Measurements from ENCODE around the gene CDK16.
"Not testable (repeated sequence)": the region's sequence is repeated elsewhere in the genome, so short reads cannot be mapped to it uniquely, and the experiment has no call there.

CDK16 gene

DNA sequence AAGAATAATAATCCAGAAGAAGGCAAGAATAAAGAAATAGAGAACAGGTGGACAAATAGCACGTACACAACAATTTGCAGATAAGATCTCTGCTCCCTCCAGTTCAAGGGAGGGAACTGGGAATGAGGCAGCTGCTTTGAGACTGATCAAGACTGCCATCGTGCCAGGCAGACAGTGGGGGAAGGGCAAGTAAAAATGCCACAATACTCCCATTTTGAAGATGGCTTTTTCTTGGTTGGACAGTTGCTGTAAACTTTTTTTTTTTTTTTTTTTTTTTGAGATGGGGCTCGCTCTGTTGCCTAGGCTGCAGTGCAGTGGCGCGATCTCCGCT is 31.5 kb downstream of the CDK16 start:
- H3K4me3 ChIP-seq (ENCODE audit: low read depth, low read length): no peak overlapping the region
- H3K27me3 ChIP-seq (ENCODE audit: insufficient read depth, low read length): no peaks in the 10 kb centered on the region
- no peaks in the 10 kb centered on the region for H3K79me2 ChIP-seq (ENCODE audit: control insufficient read depth, insufficient read depth, low read length, unreplicated experiment)

DNA sequence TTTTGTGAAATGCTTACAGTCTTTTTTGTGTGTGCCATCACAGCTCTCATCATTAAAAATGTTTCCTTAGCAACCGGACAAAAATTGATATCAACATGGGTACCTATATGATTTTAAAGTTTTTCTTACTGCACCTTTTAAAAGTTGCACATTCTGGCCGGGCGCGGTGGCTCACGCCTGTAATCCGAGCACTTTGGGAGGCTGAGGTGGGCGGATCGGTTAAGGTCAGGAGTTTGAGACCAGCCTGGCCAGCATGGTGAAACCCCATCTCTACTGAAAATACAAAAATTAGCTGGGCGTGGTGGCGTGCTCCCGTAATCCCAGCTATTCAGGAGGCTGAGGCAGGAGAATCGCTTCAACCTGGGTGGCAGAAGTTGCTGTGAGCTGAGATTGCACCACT is 39.1 kb downstream of the CDK16 start:
- not testable (repeated sequence) for H3K79me2 ChIP-seq (ENCODE audit: control insufficient read depth, insufficient read depth, low read length, unreplicated experiment); H3K27ac ChIP-seq (ENCODE audit: low read depth, low read length); H3K4me1 ChIP-seq (ENCODE audit: control insufficient read depth, insufficient read depth, low read length, unreplicated experiment); H2AFZ ChIP-seq (ENCODE audit: low read length, unreplicated experiment); H3K36me3 ChIP-seq (ENCODE audit: insufficient read depth, low read length); H3K4me3 ChIP-seq (ENCODE audit: low read depth, low read length); H3K27me3 ChIP-seq (ENCODE audit: insufficient read depth, low read length)

More for the DNA sequence above, 31.5 kb downstream of the CDK16 start:
- no peaks in the 10 kb centered on the region for H3K4me1 ChIP-seq (ENCODE audit: control insufficient read depth, insufficient read depth, low read length, unreplicated experiment)
- no peak overlapping the region for H2AFZ ChIP-seq (ENCODE audit: low read length, unreplicated experiment)
- H3K27ac ChIP-seq (ENCODE audit: low read depth, low read length): no peak overlapping the region
- H3K36me3 ChIP-seq (ENCODE audit: insufficient read depth, low read length): no peaks in the 10 kb centered on the region

DNA sequence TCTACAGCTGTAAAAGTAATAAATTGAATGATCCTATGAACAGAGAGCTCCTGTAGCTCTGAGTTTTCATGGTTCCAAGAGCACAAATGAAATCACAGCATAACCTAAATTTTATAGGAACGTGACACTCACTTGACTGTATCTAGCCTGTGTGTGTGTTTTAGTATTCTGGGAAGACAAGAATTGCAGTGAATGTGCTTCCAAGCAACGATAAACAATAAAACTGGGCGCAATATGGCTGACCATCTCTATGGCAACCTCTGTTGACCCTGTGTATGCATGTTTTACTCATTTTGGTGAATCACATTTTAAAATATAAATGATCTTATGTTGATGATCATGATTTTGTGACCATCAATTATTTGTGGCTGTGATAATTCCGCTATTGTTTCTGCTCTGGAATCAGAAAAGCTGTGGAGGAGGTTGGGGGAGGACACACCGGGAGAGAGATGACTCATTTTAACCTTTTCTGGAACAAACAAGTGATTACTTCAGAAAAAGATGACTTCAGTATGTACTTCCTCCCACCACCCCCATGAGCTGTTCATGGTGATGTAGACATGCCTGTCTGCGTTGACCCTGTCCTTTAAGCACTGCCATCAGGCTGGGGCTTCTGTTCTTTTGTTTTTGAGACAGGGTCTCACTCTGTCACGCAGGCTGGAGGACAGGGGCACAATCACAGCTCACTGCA is 46.1 kb downstream of the CDK16 start:
- H3K27me3 ChIP-seq (ENCODE audit: insufficient read depth, low read length): no peaks in the 10 kb centered on the region
- no peaks in the 10 kb centered on the region for H3K79me2 ChIP-seq (ENCODE audit: control insufficient read depth, insufficient read depth, low read length, unreplicated experiment)
- peaks cover 4% of the 10 kb centered on the region for H3K4me1 ChIP-seq (ENCODE audit: control insufficient read depth, insufficient read depth, low read length, unreplicated experiment)
- no peak overlapping the region for H3K27ac ChIP-seq (ENCODE audit: low read depth, low read length)
- H2AFZ ChIP-seq (ENCODE audit: low read length, unreplicated experiment): no peak overlapping the region
- H3K36me3 ChIP-seq (ENCODE audit: insufficient read depth, low read length): no peaks in the 10 kb centered on the region
- H3K4me3 ChIP-seq (ENCODE audit: low read depth, low read length): no peak overlapping the region

DNA sequence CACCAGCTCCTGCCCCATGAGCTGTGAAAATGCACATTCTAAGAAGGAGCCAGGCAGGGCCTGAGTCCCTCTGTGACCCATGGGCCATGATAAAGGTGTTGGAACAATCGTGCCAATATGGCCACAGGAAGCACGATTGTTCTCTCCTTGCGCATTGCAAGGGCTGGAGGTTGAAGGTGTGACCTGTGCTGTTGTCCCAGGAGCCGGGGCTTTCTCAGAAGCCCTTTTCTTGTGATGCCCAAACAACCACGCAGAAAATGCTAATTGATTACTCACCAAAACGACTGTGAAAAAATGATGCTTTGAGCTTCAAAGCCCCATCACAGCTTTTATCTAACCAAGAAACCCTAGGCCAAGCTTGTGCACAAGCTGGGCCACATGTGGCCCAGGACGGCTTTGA is 48.2 kb downstream of the CDK16 start:
- no peaks in the 10 kb centered on the region for H3K36me3 ChIP-seq (ENCODE audit: insufficient read depth, low read length)
- peaks cover 4% of the 10 kb centered on the region for H3K4me1 ChIP-seq (ENCODE audit: control insufficient read depth, insufficient read depth, low read length, unreplicated experiment)
- H2AFZ ChIP-seq (ENCODE audit: low read length, unreplicated experiment): no peak overlapping the region
- H3K27me3 ChIP-seq (ENCODE audit: insufficient read depth, low read length): no peaks in the 10 kb centered on the region
- no peak overlapping the region for H3K27ac ChIP-seq (ENCODE audit: low read depth, low read length)
- no peaks in the 10 kb centered on the region for H3K79me2 ChIP-seq (ENCODE audit: control insufficient read depth, insufficient read depth, low read length, unreplicated experiment)
- no peak overlapping the region for H3K4me3 ChIP-seq (ENCODE audit: low read depth, low read length)

DNA sequence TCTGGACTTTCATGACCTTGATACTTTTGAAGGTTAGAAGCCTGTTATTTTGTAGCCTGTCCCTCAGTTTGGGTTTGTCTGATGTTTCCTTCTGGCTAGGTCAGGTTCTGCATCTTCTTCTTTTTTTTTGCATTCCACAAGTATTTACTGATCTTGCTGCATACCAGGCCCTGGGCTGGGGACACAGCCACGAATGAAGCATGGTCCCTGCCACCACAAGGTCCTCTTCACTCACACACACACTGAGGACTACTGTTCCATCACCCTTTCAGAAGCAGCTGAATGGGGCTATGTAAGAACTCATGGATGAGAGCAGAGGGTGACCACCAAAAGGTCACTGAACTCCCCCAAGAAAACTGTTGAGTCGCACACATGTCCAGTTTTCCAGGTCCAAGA is 53.5 kb downstream of the CDK16 start:
- Histone ChIP-seq H3K4me1 (ENCODE audit: control insufficient read depth, insufficient read depth, low read length, unreplicated experiment) (no peaks in the 10 kb centered on the region), H3K79me2 (ENCODE audit: control insufficient read depth, insufficient read depth, low read length, unreplicated experiment) (no peaks in the 10 kb centered on the region), H3K4me3 (ENCODE audit: low read depth, low read length) (no peak overlapping the region), H3K27me3 (ENCODE audit: insufficient read depth, low read length) (no peaks in the 10 kb centered on the region), H2AFZ (ENCODE audit: low read length, unreplicated experiment) (no peak overlapping the region), H3K36me3 (ENCODE audit: insufficient read depth, low read length) (no peaks in the 10 kb centered on the region), H3K27ac (ENCODE audit: low read depth, low read length) (no peak overlapping the region)

DNA sequence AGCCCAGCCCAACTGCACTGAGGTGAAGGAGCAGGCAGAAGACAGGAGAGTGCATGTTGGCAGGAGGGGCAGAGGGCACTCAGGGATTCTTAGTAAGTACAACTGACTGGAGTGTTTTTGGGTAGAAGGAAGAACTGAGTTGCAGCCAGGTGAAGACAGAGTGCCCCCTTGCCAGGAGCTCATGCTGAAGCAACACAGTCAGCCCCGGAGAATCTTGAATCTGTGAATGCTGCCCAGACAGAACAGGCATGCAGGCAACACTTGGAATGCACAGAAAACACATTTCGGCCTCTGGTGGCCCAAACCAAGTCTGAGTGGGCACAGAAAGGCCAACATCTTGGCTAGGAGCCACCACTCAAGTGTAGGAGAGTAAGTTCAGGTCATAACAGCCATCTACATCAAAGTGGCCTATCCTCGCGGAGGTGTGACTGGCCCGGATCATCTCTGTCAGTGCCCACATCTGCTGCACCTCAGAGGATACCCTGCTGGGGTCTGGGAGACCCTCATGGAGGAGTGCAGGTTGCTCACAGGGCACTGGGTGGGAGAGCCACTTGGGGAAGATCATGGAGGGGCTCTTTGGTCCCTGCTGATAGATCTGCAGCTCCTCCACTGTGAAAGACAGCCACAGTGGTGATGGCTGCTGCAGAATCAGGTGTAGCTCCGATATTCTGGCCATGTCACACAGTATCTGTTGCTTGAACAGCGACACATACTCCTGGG is 54.7 kb downstream of the CDK16 start:
- H3K4me1 ChIP-seq (ENCODE audit: control insufficient read depth, insufficient read depth, low read length, unreplicated experiment): no peaks in the 10 kb centered on the region
- no peak overlapping the region for H3K27ac ChIP-seq (ENCODE audit: low read depth, low read length)
- no peak overlapping the region for H2AFZ ChIP-seq (ENCODE audit: low read length, unreplicated experiment)
- H3K4me3 ChIP-seq (ENCODE audit: low read depth, low read length): no peak overlapping the region
- H3K79me2 ChIP-seq (ENCODE audit: control insufficient read depth, insufficient read depth, low read length, unreplicated experiment): no peaks in the 10 kb centered on the region
- H3K27me3 ChIP-seq (ENCODE audit: insufficient read depth, low read length): no peaks in the 10 kb centered on the region
- no peaks in the 10 kb centered on the region for H3K36me3 ChIP-seq (ENCODE audit: insufficient read depth, low read length)

DNA sequence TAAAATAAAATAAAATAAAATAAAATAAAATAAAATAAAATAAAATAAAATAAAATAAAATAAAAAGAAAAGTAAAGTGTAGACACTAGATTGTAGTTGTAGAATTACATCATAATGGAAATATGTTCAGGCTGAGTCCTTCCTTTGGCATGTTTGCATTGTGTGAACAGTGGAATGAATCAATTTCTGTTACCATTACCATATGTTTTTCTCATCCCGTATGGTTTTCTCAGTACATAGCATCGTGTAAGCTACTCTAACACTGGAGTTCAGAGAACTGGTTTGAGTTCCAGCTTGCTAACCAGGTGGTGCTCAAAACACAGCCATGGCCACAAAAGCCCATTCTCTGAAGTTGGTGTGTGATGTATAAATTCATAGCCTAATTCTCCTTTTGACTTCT is 60.2 kb downstream of the CDK16 start:
- Histone ChIP-seq H3K79me2 (ENCODE audit: control insufficient read depth, insufficient read depth, low read length, unreplicated experiment) (no peaks in the 10 kb centered on the region), H3K27me3 (ENCODE audit: insufficient read depth, low read length) (no peaks in the 10 kb centered on the region), H3K4me3 (ENCODE audit: low read depth, low read length) (no peak overlapping the region), H3K36me3 (ENCODE audit: insufficient read depth, low read length) (no peaks in the 10 kb centered on the region), H3K4me1 (ENCODE audit: control insufficient read depth, insufficient read depth, low read length, unreplicated experiment) (peaks cover 12% of the 10 kb centered on the region), H3K27ac (ENCODE audit: low read depth, low read length) (peak overlapping the region; percentile 26; the same call in 1 of the 2 replicates), H2AFZ (ENCODE audit: low read length, unreplicated experiment) (no peak overlapping the region)

Measured in ACC112 (cell line).